H9 (cell line): ENCODE data around the gene S1PR5. TPM values are rescaled to one million over a fixed set of nuclear protein-coding genes. Genes with fewer than 3 reads are reported as not detected.
"Not testable (repeated sequence)": the region's sequence is repeated elsewhere in the genome, so short reads cannot be mapped to it uniquely, and the experiment has no call there.

ENCODE experiments used
- DNase-seq: peaks from one replicate; pipeline ENCODE4 v3.0.0-alpha.2; 2017
- H2AFZ ChIP-seq: one replicate; pipeline ENCODE4 v1.6.1; 2013; ENCODE audit warnings: mild to moderate bottlenecking, low read length, control low read depth, moderate library complexity
- H2AK5ac ChIP-seq: 2 replicates; pipeline ENCODE4 v1.6.1; 2013; ENCODE audit warnings: low read length, control low read depth, mixed read lengths; ENCODE audit not compliant: insufficient read length
- H2BK120ac ChIP-seq: one replicate; pipeline ENCODE4 v1.6.1; 2013; ENCODE audit warnings: low read depth, mild to moderate bottlenecking, low read length, control low read depth, inconsistent platforms; ENCODE audit not compliant: poor library complexity, severe bottlenecking
- H2BK12ac ChIP-seq: 2 replicates; pipeline ENCODE4 v1.6.1; 2013; ENCODE audit warnings: low read length, control low read depth, mixed read lengths, low read depth; ENCODE audit not compliant: insufficient read length
- H2BK15ac ChIP-seq: 2 replicates; pipeline ENCODE4 v1.6.1; 2013; ENCODE audit warnings: low read depth, low read length, control low read depth
- H2BK20ac ChIP-seq: one replicate; pipeline ENCODE4 v1.6.1; 2013; ENCODE audit warnings: low read depth, mild to moderate bottlenecking, low read length, control low read depth, inconsistent platforms; ENCODE audit not compliant: poor library complexity, severe bottlenecking
- H2BK5ac ChIP-seq: 2 replicates; pipeline ENCODE4 v1.6.1; 2013; ENCODE audit warnings: low read length, control low read depth, mixed read lengths; ENCODE audit not compliant: insufficient read length
- H3K14ac ChIP-seq: 2 replicates; pipeline ENCODE4 v1.6.1; 2013; ENCODE audit warnings: low read length, control low read depth; ENCODE audit not compliant: insufficient read depth
- H3K18ac ChIP-seq: 2 replicates; pipeline ENCODE4 v1.6.1; 2013; ENCODE audit warnings: low read depth, mild to moderate bottlenecking, mixed read lengths, low read length, control low read depth; ENCODE audit not compliant: insufficient read length
- H3K23ac ChIP-seq: 2 replicates; pipeline ENCODE4 v1.6.1; 2013; ENCODE audit warnings: low read length, control low read depth, mixed read lengths, low read depth; ENCODE audit not compliant: insufficient read length
- H3K23me2 ChIP-seq: 2 replicates; pipeline ENCODE4 v1.6.1; 2013; ENCODE audit warnings: low read depth, mild to moderate bottlenecking, mixed read lengths, low read length, control low read depth; ENCODE audit not compliant: insufficient read length, poor library complexity, severe bottlenecking
- H3K27ac ChIP-seq: 2 replicates; pipeline ENCODE4 v1.5.1; 2013; ENCODE audit warnings: low read length, control low read depth, mixed read lengths, low read depth; ENCODE audit not compliant: insufficient read length
- H3K27me3 ChIP-seq: 2 replicates; pipeline ENCODE4 v1.6.1; 2013; ENCODE audit warnings: low read length, control low read depth, inconsistent platforms; ENCODE audit not compliant: insufficient read depth
- H3K4ac ChIP-seq: 2 replicates; pipeline ENCODE4 v1.6.1; 2013; ENCODE audit warnings: low read depth, mild to moderate bottlenecking, control low read depth, inconsistent platforms, low read length, moderate library complexity
- H3K4me1 ChIP-seq: 2 replicates; pipeline ENCODE4 v1.6.1; 2013; ENCODE audit warnings: low read length, control low read depth, inconsistent platforms; ENCODE audit not compliant: insufficient read depth
- H3K4me2 ChIP-seq: 2 replicates; pipeline ENCODE4 v1.6.1; 2013; ENCODE audit warnings: low read length, control low read depth, mixed read lengths; ENCODE audit not compliant: insufficient read length, insufficient read depth
- H3K56ac ChIP-seq: 2 replicates; pipeline ENCODE4 v1.6.1; 2013; ENCODE audit warnings: low read depth, mild to moderate bottlenecking, mixed read lengths, low read length, control low read depth; ENCODE audit not compliant: insufficient read length
- H3K79me1 ChIP-seq: 2 replicates; pipeline ENCODE4 v1.6.1; 2013; ENCODE audit warnings: low read depth, mild to moderate bottlenecking, moderate library complexity, low read length, control low read depth, inconsistent platforms; ENCODE audit not compliant: insufficient read depth, poor library complexity, severe bottlenecking
- H3K79me2 ChIP-seq: 2 replicates; pipeline ENCODE4 v1.6.1; 2013; ENCODE audit warnings: low read length, control low read depth, inconsistent platforms; ENCODE audit not compliant: insufficient read depth
- H3K9ac ChIP-seq: 2 replicates; pipeline ENCODE4 v1.6.1; 2013; ENCODE audit warnings: low read length, control low read depth, mixed read lengths; ENCODE audit not compliant: insufficient read length; ENCODE audit errors: extremely low read depth
- H3K9me3 ChIP-seq: one replicate; pipeline ENCODE4 v1.6.1; 2013; ENCODE audit warnings: low read depth, low read length, inconsistent platforms; ENCODE audit not compliant: control insufficient read depth
- H3T11ph ChIP-seq: one replicate; pipeline ENCODE4 v1.6.1; 2013; ENCODE audit warnings: mild to moderate bottlenecking, low read length, control low read depth, inconsistent platforms
- H4K20me1 ChIP-seq: one replicate; pipeline ENCODE4 v1.6.1; 2013; ENCODE audit not compliant: control insufficient read depth, insufficient read length, insufficient read depth
- H4K5ac ChIP-seq: 2 replicates; pipeline ENCODE4 v1.6.1; 2013; ENCODE audit warnings: low read depth, mild to moderate bottlenecking, mixed read lengths, low read length, control low read depth; ENCODE audit not compliant: insufficient read length
- H4K8ac ChIP-seq: replicated peaks from 2 replicates; pipeline ENCODE4 v1.6.1; 2013; ENCODE audit warnings: low read length, control low read depth, mixed read lengths, low read depth; ENCODE audit not compliant: insufficient read length
- H4K91ac ChIP-seq: 2 replicates; pipeline ENCODE4 v1.6.1; 2013; ENCODE audit warnings: low read depth, mild to moderate bottlenecking, moderate library complexity, mixed read lengths, low read length, control low read depth; ENCODE audit not compliant: insufficient read length
- H3K27ac Mint-ChIP-seq, 3 experiments: 2 replicates in 2 of 3; 3 replicates in 1 of 3; pipeline ENCODE4 v1.8.0; 2020 to 2021; ENCODE audit warnings: mixed read lengths in 3 of 3, mild to moderate bottlenecking in 1 of 3, moderate library complexity in 1 of 3
- H3K27me3 Mint-ChIP-seq: 2 replicates; pipeline ENCODE4 v1.8.0; 2021; ENCODE audit warnings: low read depth, mild to moderate bottlenecking, moderate library complexity, mixed read lengths
- H3K36me3 Mint-ChIP-seq, 3 experiments: 2 replicates in 2 of 3; 3 replicates in 1 of 3; pipeline ENCODE4 v1.8.0; 2020 to 2021; ENCODE audit warnings: low read depth in 3 of 3, mixed read lengths in 3 of 3; ENCODE audit not compliant: insufficient read depth in 1 of 3
- H3K4me1 Mint-ChIP-seq, 2 experiments: 2 replicates each; pipeline ENCODE4 v1.8.0; 2020; ENCODE audit warnings: mixed read lengths in 2 of 2
- H3K4me3 Mint-ChIP-seq, 2 experiments: 2 replicates in 1 of 2; 3 replicates in 1 of 2; pipeline ENCODE4 v1.8.0; 2020 to 2021; ENCODE audit warnings: mild to moderate bottlenecking in 2 of 2, mixed read lengths in 2 of 2, moderate library complexity in 1 of 2
- H3K9me3 Mint-ChIP-seq, 2 experiments: 2 replicates in 1 of 2; 3 replicates in 1 of 2; pipeline ENCODE4 v1.8.0; 2020; ENCODE audit warnings: mild to moderate bottlenecking in 2 of 2, mixed read lengths in 2 of 2, moderate library complexity in 1 of 2
- CTCF ChIP-seq: fragments of 200-600 bp; sonication (generic); conservative IDR thresholded peaks from 3 replicates; pipeline ENCODE4 v1.8.0; 2021; ENCODE audit warnings: antibody characterized with exemption, mild to moderate bottlenecking
- WGBS: extraction: QIAGEN DNeasy Blood & Tissue Kit; methylation state at CpG from one replicate; pipeline ENCODE4 v1.1.7; 2013; ENCODE audit warnings: missing lambda C conversion rate, low lambda C conversion rate, mixed read lengths; ENCODE audit not compliant: insufficient read length; ENCODE audit errors: extremely low coverage; 5-methylcytosine and 5-hydroxymethylcytosine counted together
- total RNA-seq: library from RNA; stranded (reverse); gene quantifications from 2 replicates; pipeline ENCODE4 v1.2.1, GENCODE V29; 2021

The S1PR5 gene
- total RNA-seq, 1 experiment from 2014 or later = 8.1 TPM

- no peak overlapping the region for H2BK120ac ChIP-seq
- no peak overlapping the region for H2AK5ac ChIP-seq
- H2BK12ac ChIP-seq = no peak overlapping the region
- H3K56ac ChIP-seq = no peak overlapping the region
- H2BK20ac ChIP-seq = no peak overlapping the region
- no peak overlapping the region for H2AFZ ChIP-seq
- no peak overlapping the region for H3K4me2 ChIP-seq
- H3K4me1 ChIP-seq = no peaks in the 10 kb centered on the region
- H3K9ac ChIP-seq = no peak overlapping the region
- H3K36me3 Mint-ChIP-seq = no peaks in the 10 kb centered on the region
- no CpG with 5 or more reads among the region's 1 CpG for WGBS
- no peaks in the 10 kb centered on the region for H3K79me2 ChIP-seq
- no peak overlapping the region for H3K18ac ChIP-seq
- no peak overlapping the region for H3K4ac ChIP-seq
- H4K91ac ChIP-seq = no peak overlapping the region
- H3K23ac ChIP-seq = no peak overlapping the region
- peaks cover 16% of the 10 kb centered on the region for H3K27me3 Mint-ChIP-seq
- H4K5ac ChIP-seq = no peak overlapping the region
- no peaks in the 10 kb centered on the region for H3K79me1 ChIP-seq
- no peak overlapping the region for H3K4me3 Mint-ChIP-seq
- DNase-seq = no peak
- H3K23me2 ChIP-seq = no peaks in the 10 kb centered on the region
- no peak overlapping the region for H4K8ac ChIP-seq
- H4K20me1 ChIP-seq = no peaks in the 10 kb centered on the region
- no peak overlapping the region for H2BK5ac ChIP-seq
- H3K27ac Mint-ChIP-seq = no peak overlapping the region
- TF ChIP-seq CTCF = no peak
- H3K9me3 ChIP-seq = no peaks in the 10 kb centered on the region
- no peaks in the 10 kb centered on the region for H3K4me1 Mint-ChIP-seq
- no peak overlapping the region for H2BK15ac ChIP-seq
- no peaks in the 10 kb centered on the region for H3K9me3 Mint-ChIP-seq
- H3K27ac ChIP-seq = no peak overlapping the region
- H3K14ac ChIP-seq = no peak overlapping the region
- H3K27me3 ChIP-seq = no peaks in the 10 kb centered on the region
- H3T11ph ChIP-seq = no peak overlapping the region
Measured at GRCh38 chr19:10532457-10532856, 15.2 kb upstream of the S1PR5 start.

GRCh38 chr19:10526887-10527286 is 9.6 kb upstream of the S1PR5 start:
- H3K9me3 Mint-ChIP-seq, H3K18ac ChIP-seq, H3K4me1 ChIP-seq, H3T11ph ChIP-seq, H3K36me3 Mint-ChIP-seq, H3K27ac Mint-ChIP-seq, H2AFZ ChIP-seq, H4K8ac ChIP-seq, H3K79me2 ChIP-seq, H2BK12ac ChIP-seq, H4K20me1 ChIP-seq, H2BK15ac ChIP-seq, H3K4ac ChIP-seq, H2AK5ac ChIP-seq, H3K79me1 ChIP-seq, H4K91ac ChIP-seq, H3K14ac ChIP-seq, H3K9ac ChIP-seq, H3K27ac ChIP-seq, H3K9me3 ChIP-seq, H4K5ac ChIP-seq, H3K27me3 ChIP-seq, H3K56ac ChIP-seq, H3K4me1 Mint-ChIP-seq, H2BK120ac ChIP-seq, H2BK20ac ChIP-seq, H3K23ac ChIP-seq, H3K4me3 Mint-ChIP-seq, H2BK5ac ChIP-seq, H3K23me2 ChIP-seq, H3K4me2 ChIP-seq, DNase-seq, H3K27me3 Mint-ChIP-seq: not testable (repeated sequence)
- WGBS = no CpG with 5 or more reads among the region's 8 CpGs
